Endodermal cell (in vitro differentiated cells): ENCODE data around the gene SMOC2. TPM values are rescaled to one million over a fixed set of nuclear protein-coding genes. Genes with fewer than 3 reads are reported as not detected.

Experiments used
- DNase-seq: peaks from one replicate; pipeline ENCODE4 v3.0.0-alpha.2; 2017
- H3K27ac ChIP-seq: 2 replicates; pipeline ENCODE4 v1.5.1; 2013; ENCODE audit warnings: mild to moderate bottlenecking, low read depth, low read length, moderate library complexity
- H3K27me3 ChIP-seq: 2 replicates; pipeline ENCODE4 v1.6.1; 2013; ENCODE audit warnings: mild to moderate bottlenecking, low read length, moderate library complexity; ENCODE audit not compliant: insufficient read depth, control insufficient read depth, poor library complexity, severe bottlenecking
- H3K36me3 ChIP-seq: 2 replicates; pipeline ENCODE4 v1.7.0; 2013; ENCODE audit warnings: mild to moderate bottlenecking, low read length, moderate library complexity; ENCODE audit not compliant: control insufficient read depth, insufficient read depth
- H3K4me1 ChIP-seq: one replicate; pipeline ENCODE4 v1.7.0; 2013; ENCODE audit warnings: low read length; ENCODE audit not compliant: control insufficient read depth, insufficient read depth
- H3K4me3 ChIP-seq: 2 replicates; pipeline ENCODE4 v1.5.1; 2013; ENCODE audit warnings: mild to moderate bottlenecking, low read length, moderate library complexity
- H3K9ac ChIP-seq: 2 replicates; pipeline ENCODE4 v1.6.1; 2013; ENCODE audit warnings: mild to moderate bottlenecking, low read length, moderate library complexity; ENCODE audit not compliant: poor library complexity, severe bottlenecking; ENCODE audit errors: extremely low read depth
- H3K9me3 ChIP-seq: 2 replicates; pipeline ENCODE4 v1.6.1; 2013; ENCODE audit warnings: mild to moderate bottlenecking, low read length, moderate library complexity; ENCODE audit not compliant: control insufficient read depth
- H3K27ac Mint-ChIP-seq: 2 replicates; pipeline ENCODE4 v1.8.0; 2020; ENCODE audit warnings: mixed read lengths
- H3K27me3 Mint-ChIP-seq: 2 replicates; pipeline ENCODE4 v1.8.0; 2021; ENCODE audit warnings: mild to moderate bottlenecking, mixed read lengths; ENCODE audit not compliant: insufficient read depth
- H3K36me3 Mint-ChIP-seq: 2 replicates; pipeline ENCODE4 v1.8.0; 2020; ENCODE audit warnings: low read depth, mixed read lengths
- H3K4me1 Mint-ChIP-seq: 2 replicates; pipeline ENCODE4 v1.8.0; 2020; ENCODE audit warnings: mixed read lengths
- H3K4me3 Mint-ChIP-seq: 2 replicates; pipeline ENCODE4 v1.8.0; 2020; ENCODE audit warnings: mild to moderate bottlenecking, moderate library complexity, mixed read lengths
- H3K9me3 Mint-ChIP-seq: 2 replicates; pipeline ENCODE4 v1.8.0; 2020; ENCODE audit warnings: mild to moderate bottlenecking, mixed read lengths
- WGBS, 2 experiments: methylation state at CpG; one replicate each; pipeline versions ENCODE4 v1.1.5 to v1.1.7; 2013; ENCODE audit warnings: missing lambda C conversion rate in 2 of 2, mixed read lengths in 1 of 2; ENCODE audit not compliant: insufficient coverage in 1 of 2, insufficient read length in 1 of 2; 5-methylcytosine and 5-hydroxymethylcytosine counted together
- total RNA-seq, 2 donors: library from RNA; stranded (reverse); fragmentation: NEBNext Ultra II Directional in 1 of 2; extraction: Animal tissue kit (Norgen Biotek cat#: 25700) in 1 of 2; gene quantifications; 2 replicates in 1 of 2; 3 replicates in 1 of 2; pipeline ENCODE4 v1.2.1, GENCODE V29; 2021
- TF ChIP-seq, protein P1 (sequence below): fragments of 200-600 bp; sonication (generic); conservative IDR thresholded peaks from 2 replicates; pipeline ENCODE4 v1.5.0; 2021; ENCODE audit warnings: antibody characterized with exemption, mild to moderate bottlenecking

The SMOC2 gene
- total RNA-seq, 2 donors from 2014 or later: 0.20 TPM; not detected in 1

DNA sequence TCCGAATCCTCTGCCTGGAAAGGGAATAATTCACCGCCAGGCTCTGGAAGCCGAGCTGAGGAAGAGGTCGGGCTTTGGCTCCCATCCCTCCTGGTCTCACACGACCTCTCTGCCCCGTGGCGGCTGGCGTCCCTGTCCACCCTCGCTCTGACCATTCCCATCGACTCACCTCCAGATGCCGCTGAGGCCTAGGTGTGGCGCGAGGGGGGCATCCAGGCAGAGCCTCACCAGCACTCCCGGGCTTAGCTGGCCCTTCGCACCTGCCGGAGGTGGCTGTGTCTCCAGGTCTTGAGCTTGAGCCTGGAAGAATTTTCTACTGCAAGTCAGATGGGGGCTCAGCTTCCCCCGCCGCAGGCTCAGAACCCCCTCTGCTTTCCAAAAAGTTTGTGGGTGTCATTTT lies 28.5 kb upstream of the SMOC2 start:
- H3K9me3 Mint-ChIP-seq: no peaks in the 10 kb centered on the region
- no peak overlapping the region for H3K4me3 ChIP-seq

DNA sequence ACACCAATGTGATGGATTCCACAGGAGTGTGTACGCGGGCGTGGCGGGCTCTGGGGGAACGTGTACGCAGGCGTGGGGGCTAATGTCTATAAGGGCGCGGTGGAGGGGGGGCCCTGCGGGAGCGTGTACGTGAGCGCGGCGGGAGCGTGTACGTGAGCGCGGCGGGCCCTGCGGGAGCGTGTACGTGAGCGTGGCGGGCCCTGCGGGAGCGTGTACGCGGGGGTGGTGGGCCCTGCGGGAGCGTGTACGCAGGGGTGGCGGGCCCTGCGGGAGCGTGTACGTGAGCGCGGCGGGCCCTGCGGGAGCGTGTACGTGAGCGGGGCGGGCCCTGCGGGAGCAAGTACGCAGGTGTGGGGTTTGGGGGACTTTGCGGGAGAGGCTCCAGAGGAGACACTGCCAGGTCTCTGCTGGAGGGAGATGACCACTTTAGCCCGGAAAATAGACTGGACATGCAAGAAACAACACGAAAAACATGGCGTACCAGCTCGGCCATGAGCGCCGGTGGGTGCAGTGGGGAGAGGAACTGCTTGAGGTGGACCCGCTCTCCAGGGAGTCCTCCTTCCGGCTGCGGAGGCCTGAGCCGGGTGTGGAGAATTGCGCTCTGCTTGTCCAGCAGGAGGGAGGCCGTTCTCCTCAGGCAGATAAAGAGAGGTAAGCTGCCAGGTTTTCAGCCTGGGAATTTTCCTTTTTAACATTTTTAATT lies 27.8 kb upstream of the SMOC2 start:
- WGBS, 2 experiments: 97% methylated on average over 38 to 59 of the region's 59 CpGs
- DNase-seq: peak; percentile 34
- Mint-ChIP-seq H3K9me3 (no peaks in the 10 kb centered on the region), H3K4me1 (no peaks in the 10 kb centered on the region), H3K4me3 (no peak overlapping the region), H3K27ac (no peak overlapping the region), H3K36me3 (no peaks in the 10 kb centered on the region), H3K27me3 (peaks cover under 1% of the 10 kb centered on the region)
- no peaks in the 10 kb centered on the region for H3K27me3 ChIP-seq
- H3K9me3 ChIP-seq: no peaks in the 10 kb centered on the region
- no peak overlapping the region for H3K9ac ChIP-seq
- H3K36me3 ChIP-seq: no peaks in the 10 kb centered on the region
- H3K4me1 ChIP-seq: no peaks in the 10 kb centered on the region
- H3K27ac ChIP-seq: no peak overlapping the region
- H3K4me3 ChIP-seq: no peak overlapping the region
- TF ChIP-seq, protein P1, sequence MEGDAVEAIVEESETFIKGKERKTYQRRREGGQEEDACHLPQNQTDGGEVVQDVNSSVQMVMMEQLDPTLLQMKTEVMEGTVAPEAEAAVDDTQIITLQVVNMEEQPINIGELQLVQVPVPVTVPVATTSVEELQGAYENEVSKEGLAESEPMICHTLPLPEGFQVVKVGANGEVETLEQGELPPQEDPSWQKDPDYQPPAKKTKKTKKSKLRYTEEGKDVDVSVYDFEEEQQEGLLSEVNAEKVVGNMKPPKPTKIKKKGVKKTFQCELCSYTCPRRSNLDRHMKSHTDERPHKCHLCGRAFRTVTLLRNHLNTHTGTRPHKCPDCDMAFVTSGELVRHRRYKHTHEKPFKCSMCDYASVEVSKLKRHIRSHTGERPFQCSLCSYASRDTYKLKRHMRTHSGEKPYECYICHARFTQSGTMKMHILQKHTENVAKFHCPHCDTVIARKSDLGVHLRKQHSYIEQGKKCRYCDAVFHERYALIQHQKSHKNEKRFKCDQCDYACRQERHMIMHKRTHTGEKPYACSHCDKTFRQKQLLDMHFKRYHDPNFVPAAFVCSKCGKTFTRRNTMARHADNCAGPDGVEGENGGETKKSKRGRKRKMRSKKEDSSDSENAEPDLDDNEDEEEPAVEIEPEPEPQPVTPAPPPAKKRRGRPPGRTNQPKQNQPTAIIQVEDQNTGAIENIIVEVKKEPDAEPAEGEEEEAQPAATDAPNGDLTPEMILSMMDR: no peak

More for the DNA sequence above, 28.5 kb upstream of the SMOC2 start:
- no peaks in the 10 kb centered on the region for H3K27me3 Mint-ChIP-seq
- Histone ChIP-seq H3K9me3 (no peaks in the 10 kb centered on the region), H3K9ac (no peak overlapping the region), H3K27me3 (no peaks in the 10 kb centered on the region), H3K4me1 (no peaks in the 10 kb centered on the region), H3K27ac (no peak overlapping the region), H3K36me3 (no peaks in the 10 kb centered on the region)
- no peaks in the 10 kb centered on the region for H3K36me3 Mint-ChIP-seq
- no peaks in the 10 kb centered on the region for H3K4me1 Mint-ChIP-seq
- DNase-seq: peak; percentile 29
- WGBS, 2 experiments: 91 to 94% methylated on average over 12 to 18 of the region's 18 CpGs
- H3K4me3 Mint-ChIP-seq: no peak overlapping the region
- TF ChIP-seq, protein P1: no peak
- no peak overlapping the region for H3K27ac Mint-ChIP-seq

DNA sequence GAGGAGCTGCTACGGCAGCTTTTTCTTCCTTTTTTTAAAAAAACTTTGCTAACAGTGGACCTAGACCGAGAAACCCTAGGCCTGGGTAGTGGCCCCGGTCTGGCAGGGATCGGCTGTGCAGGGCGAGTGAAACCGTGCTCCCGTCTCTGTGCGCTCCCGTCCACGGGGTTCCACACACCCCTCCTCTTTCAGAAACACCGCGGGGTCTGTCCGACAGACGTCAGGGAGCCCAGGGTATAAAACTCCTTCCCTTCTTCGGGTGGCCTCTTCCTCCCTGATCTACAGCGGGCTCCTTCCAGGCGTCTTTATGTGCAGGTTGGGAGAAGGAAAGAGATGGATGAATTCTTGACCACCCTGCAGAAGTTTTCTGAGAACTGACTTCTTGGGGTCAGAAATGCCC lies 27.1 kb upstream of the SMOC2 start:
- Mint-ChIP-seq H3K27me3 (peaks cover 2% of the 10 kb centered on the region), H3K27ac (no peak overlapping the region), H3K4me1 (no peaks in the 10 kb centered on the region), H3K4me3 (no peak overlapping the region), H3K36me3 (no peaks in the 10 kb centered on the region), H3K9me3 (no peaks in the 10 kb centered on the region)
- Histone ChIP-seq H3K9ac (no peak overlapping the region), H3K4me1 (no peaks in the 10 kb centered on the region), H3K27me3 (no peaks in the 10 kb centered on the region), H3K27ac (no peak overlapping the region), H3K36me3 (no peaks in the 10 kb centered on the region), H3K4me3 (no peak overlapping the region), H3K9me3 (no peaks in the 10 kb centered on the region)
- DNase-seq: peak; percentile 17
- TF ChIP-seq, protein P1: no peak
- WGBS, 2 experiments: 93 to 95% methylated on average over 3 to 17 of the region's 17 CpGs
